Measurements from ENCODE around the gene KDM4C.

DNA sequence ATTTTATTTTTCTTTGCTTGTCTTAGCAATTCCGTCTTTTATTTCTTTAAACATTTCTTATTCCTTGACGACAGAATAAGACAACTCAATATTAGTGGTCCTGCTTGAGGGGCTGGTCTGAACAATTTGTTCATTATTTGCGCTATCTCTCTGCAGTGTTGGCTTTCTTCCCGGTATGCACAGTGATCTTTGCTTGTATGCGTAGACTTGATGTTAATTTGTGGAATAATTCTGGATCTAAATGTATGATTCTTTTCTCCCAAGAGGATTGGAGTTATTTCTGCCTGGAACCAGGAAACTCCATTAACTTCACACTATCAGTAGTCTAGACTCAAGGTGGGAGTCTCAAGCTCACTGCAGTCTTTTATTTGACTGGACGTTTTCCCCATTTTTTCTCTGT lies 80.4 kb downstream of the KDM4C start:
- TF ChIP-seq, protein P1, sequence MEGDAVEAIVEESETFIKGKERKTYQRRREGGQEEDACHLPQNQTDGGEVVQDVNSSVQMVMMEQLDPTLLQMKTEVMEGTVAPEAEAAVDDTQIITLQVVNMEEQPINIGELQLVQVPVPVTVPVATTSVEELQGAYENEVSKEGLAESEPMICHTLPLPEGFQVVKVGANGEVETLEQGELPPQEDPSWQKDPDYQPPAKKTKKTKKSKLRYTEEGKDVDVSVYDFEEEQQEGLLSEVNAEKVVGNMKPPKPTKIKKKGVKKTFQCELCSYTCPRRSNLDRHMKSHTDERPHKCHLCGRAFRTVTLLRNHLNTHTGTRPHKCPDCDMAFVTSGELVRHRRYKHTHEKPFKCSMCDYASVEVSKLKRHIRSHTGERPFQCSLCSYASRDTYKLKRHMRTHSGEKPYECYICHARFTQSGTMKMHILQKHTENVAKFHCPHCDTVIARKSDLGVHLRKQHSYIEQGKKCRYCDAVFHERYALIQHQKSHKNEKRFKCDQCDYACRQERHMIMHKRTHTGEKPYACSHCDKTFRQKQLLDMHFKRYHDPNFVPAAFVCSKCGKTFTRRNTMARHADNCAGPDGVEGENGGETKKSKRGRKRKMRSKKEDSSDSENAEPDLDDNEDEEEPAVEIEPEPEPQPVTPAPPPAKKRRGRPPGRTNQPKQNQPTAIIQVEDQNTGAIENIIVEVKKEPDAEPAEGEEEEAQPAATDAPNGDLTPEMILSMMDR (optimal IDR thresholded peaks at IDR 0.05 in 1 of 3, IDR thresholded peaks at IDR 0.05 in 1 of 3, conservative IDR thresholded peaks at IDR 0.05 in 1 of 3; ENCODE audit: extremely low read depth in 1 of 3, insufficient read depth in 2 of 3, low read length in 3 of 3), result no peak
- TF ChIP-seq EZH2 (IDR thresholded peaks at IDR 0.05; ENCODE audit: low read length), result no peak
